HEK293 (cell line): ENCODE measurements around the gene SUMO3.

Experiments
- GLI4 ChIP-seq: fragments of 450-650 bp; formaldehyde crosslinking; IDR thresholded peaks from 2 replicates; pipeline ENCODE4 v1.5.1; 2016; ENCODE audit warnings: missing biosample characterization, missing genetic modification characterization
- GLIS2 ChIP-seq: fragments of 450-650 bp; formaldehyde crosslinking; IDR thresholded peaks from 2 replicates; pipeline ENCODE4 v1.5.1; 2016; ENCODE audit warnings: missing biosample characterization, missing genetic modification characterization
- KLF10 ChIP-seq: fragments of 450-650 bp; IDR thresholded peaks from 2 replicates; pipeline ENCODE4 v1.5.1; 2018; ENCODE audit warnings: missing biosample characterization, mild to moderate bottlenecking, missing genetic modification characterization
- ZBTB48 ChIP-seq: fragments of 450-650 bp; formaldehyde crosslinking; IDR thresholded peaks from 2 replicates; pipeline ENCODE4 v1.5.1; 2016; ENCODE audit warnings: missing biosample characterization, missing genetic modification characterization
- ZNF140 ChIP-seq: fragments of 450-650 bp; formaldehyde crosslinking; IDR thresholded peaks from 2 replicates; pipeline ENCODE4 v1.5.1; 2016; ENCODE audit warnings: missing biosample characterization, missing genetic modification characterization
- ZNF19 ChIP-seq: fragments of 450-650 bp; formaldehyde crosslinking; IDR thresholded peaks from 2 replicates; pipeline ENCODE4; 2016; ENCODE audit warnings: missing biosample characterization, missing genetic modification characterization, low read depth
- ZNF202 ChIP-seq: fragments of 450-650 bp; formaldehyde crosslinking; IDR thresholded peaks from 2 replicates; pipeline ENCODE4 v1.5.1; 2016; ENCODE audit warnings: missing biosample characterization, missing genetic modification characterization, borderline replicate concordance
- ZNF529 ChIP-seq: fragments of 450-650 bp; formaldehyde crosslinking; IDR thresholded peaks from 2 replicates; pipeline ENCODE4 v1.5.1; 2017; ENCODE audit warnings: missing genetic modification characterization, missing biosample characterization; ENCODE audit not compliant: insufficient replicate concordance
- ZNF776 ChIP-seq: fragments of 450-650 bp; formaldehyde crosslinking; IDR thresholded peaks from 2 replicates; pipeline ENCODE4 v1.5.0; 2017; ENCODE audit warnings: missing biosample characterization, missing genetic modification characterization, borderline replicate concordance
- ZNF785 ChIP-seq: fragments of 450-650 bp; formaldehyde crosslinking; IDR thresholded peaks from 2 replicates; pipeline ENCODE4 v1.5.1; 2016; ENCODE audit warnings: missing biosample characterization, missing genetic modification characterization
- ZNF843 ChIP-seq: fragments of 450-650 bp; formaldehyde crosslinking; IDR thresholded peaks from 2 replicates; pipeline ENCODE4 v1.5.1; 2016; ENCODE audit warnings: missing biosample characterization, missing genetic modification characterization
- ZSCAN30 ChIP-seq: fragments of 450-650 bp; IDR thresholded peaks from 2 replicates; pipeline ENCODE4 v1.5.1; 2018; ENCODE audit warnings: missing biosample characterization, mild to moderate bottlenecking, missing genetic modification characterization, moderate library complexity
- TF ChIP-seq, protein P1 (sequence below): sonication (generic); formaldehyde crosslinking; IDR thresholded peaks from 2 replicates; pipeline ENCODE4 v1.8.1; 2022; ENCODE audit warnings: mild to moderate bottlenecking, moderate library complexity, missing genetic modification reagents
- TF ChIP-seq, protein P2 (sequence below): fragments of 450-650 bp; formaldehyde crosslinking; IDR thresholded peaks from 2 replicates; pipeline ENCODE4 v1.5.1; 2017; ENCODE audit warnings: missing biosample characterization, missing genetic modification characterization
- TF ChIP-seq, protein P3 (sequence below): fragments of 450-650 bp; formaldehyde crosslinking; IDR thresholded peaks from 2 replicates; pipeline ENCODE4 v1.5.1; 2016; ENCODE audit warnings: missing biosample characterization, missing genetic modification characterization, borderline replicate concordance
- TF ChIP-seq, protein P4 (sequence below): fragments of 450-650 bp; formaldehyde crosslinking; IDR thresholded peaks from 2 replicates; pipeline ENCODE4 v1.5.1; 2016; ENCODE audit warnings: missing biosample characterization, missing genetic modification characterization
- TF ChIP-seq, protein P5 (sequence below): fragments of 450-650 bp; formaldehyde crosslinking; IDR thresholded peaks from 2 replicates; pipeline ENCODE4 v1.5.1; 2016; ENCODE audit warnings: missing biosample characterization, missing genetic modification characterization
- TF ChIP-seq, protein P6 (sequence below): fragments of 450-650 bp; formaldehyde crosslinking; IDR thresholded peaks from 2 replicates; pipeline ENCODE4 v1.5.1; 2017; ENCODE audit warnings: missing biosample characterization, missing genetic modification characterization
- TF ChIP-seq, protein P7 (sequence below): fragments of 450-650 bp; formaldehyde crosslinking; IDR thresholded peaks from 2 replicates; pipeline ENCODE4 v1.5.1; 2016; ENCODE audit warnings: missing biosample characterization, missing genetic modification characterization

SUMO3 gene

DNA sequence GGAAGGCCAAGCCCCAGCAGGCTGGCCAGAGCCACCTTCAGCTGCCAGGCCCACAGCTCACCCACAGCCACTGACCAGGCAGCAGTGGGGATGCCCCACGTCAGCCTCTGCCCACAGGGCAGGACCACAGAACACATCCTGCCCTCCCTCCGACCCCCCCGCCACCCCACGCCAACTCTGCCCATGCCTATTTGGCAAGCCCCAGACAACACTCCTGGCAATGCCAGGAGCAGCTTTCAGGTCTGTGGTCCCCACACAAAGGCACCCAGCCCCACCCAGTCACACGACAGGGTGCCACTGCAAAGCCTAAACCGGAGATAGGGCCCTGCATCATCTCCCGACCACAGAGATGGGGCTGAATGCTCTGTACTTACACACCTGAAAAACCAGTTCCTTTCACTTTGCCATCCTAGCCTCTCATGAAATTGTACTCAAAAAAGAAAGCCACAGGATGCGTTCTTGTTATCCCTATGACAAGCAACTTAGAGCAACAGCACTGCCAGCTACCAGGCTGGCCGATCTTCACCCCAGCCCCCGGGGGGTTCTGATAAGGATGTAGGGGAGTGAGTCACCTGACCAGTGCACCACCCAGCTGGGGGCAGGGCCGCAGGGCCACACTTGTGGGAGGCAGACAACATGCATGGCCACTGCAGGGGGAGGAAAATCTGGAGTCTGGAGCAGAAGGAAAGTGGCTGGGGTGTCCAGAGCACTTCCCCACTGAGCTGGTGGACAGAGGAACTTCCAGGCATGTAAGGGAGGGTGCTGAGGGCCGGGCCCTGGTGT lies 52.4 kb downstream of the SUMO3 start (continued):
- TF ChIP-seq, protein P1, sequence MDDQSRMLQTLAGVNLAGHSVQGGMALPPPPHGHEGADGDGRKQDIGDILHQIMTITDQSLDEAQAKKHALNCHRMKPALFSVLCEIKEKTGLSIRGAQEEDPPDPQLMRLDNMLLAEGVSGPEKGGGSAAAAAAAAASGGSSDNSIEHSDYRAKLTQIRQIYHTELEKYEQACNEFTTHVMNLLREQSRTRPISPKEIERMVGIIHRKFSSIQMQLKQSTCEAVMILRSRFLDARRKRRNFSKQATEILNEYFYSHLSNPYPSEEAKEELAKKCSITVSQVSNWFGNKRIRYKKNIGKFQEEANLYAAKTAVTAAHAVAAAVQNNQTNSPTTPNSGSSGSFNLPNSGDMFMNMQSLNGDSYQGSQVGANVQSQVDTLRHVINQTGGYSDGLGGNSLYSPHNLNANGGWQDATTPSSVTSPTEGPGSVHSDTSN (CRISPR knock-in tag) = no peak
- TF ChIP-seq ZSCAN30 (tag by site-specific recombination) (no peak), ZNF785 (tag by site-specific recombination) (no peak), ZNF202 (no peak), KLF10 (tag by site-specific recombination) (no peak), ZNF776 (no peak), GLI4 (tag by site-specific recombination) (no peak), GLIS2 (tag by site-specific recombination) (peak; percentile 9; the same call in 1 of the 2 replicates), ZBTB48 (tag by site-specific recombination) (no peak), ZNF843 (tag by site-specific recombination) (no peak), ZNF140 (tag by site-specific recombination) (no peak), ZNF529 (tag by site-specific recombination) (no peak), ZNF19 (tag by site-specific recombination) (no peak)
- TF ChIP-seq, protein P2, sequence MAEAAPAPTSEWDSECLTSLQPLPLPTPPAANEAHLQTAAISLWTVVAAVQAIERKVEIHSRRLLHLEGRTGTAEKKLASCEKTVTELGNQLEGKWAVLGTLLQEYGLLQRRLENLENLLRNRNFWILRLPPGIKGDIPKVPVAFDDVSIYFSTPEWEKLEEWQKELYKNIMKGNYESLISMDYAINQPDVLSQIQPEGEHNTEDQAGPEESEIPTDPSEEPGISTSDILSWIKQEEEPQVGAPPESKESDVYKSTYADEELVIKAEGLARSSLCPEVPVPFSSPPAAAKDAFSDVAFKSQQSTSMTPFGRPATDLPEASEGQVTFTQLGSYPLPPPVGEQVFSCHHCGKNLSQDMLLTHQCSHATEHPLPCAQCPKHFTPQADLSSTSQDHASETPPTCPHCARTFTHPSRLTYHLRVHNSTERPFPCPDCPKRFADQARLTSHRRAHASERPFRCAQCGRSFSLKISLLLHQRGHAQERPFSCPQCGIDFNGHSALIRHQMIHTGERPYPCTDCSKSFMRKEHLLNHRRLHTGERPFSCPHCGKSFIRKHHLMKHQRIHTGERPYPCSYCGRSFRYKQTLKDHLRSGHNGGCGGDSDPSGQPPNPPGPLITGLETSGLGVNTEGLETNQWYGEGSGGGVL (tag by site-specific recombination) = no peak
- TF ChIP-seq, protein P3, sequence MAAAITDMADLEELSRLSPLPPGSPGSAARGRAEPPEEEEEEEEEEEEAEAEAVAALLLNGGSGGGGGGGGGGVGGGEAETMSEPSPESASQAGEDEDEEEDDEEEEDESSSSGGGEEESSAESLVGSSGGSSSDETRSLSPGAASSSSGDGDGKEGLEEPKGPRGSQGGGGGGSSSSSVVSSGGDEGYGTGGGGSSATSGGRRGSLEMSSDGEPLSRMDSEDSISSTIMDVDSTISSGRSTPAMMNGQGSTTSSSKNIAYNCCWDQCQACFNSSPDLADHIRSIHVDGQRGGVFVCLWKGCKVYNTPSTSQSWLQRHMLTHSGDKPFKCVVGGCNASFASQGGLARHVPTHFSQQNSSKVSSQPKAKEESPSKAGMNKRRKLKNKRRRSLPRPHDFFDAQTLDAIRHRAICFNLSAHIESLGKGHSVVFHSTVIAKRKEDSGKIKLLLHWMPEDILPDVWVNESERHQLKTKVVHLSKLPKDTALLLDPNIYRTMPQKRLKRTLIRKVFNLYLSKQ (tag by site-specific recombination) = no peak
- TF ChIP-seq, protein P4, sequence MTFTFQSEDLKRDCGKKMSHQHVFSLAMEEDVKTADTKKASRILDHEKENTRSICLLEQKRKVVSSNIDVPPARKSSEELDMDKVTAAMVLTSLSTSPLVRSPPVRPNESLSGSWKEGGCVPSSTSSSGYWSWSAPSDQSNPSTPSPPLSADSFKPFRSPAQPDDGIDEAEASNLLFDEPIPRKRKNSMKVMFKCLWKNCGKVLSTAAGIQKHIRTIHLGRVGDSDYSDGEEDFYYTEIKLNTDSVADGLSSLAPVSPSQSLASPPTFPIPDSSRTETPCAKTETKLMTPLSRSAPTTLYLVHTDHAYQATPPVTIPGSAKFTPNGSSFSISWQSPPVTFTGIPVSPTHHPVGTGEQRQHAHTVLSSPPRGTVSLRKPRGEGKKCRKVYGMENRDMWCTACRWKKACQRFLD (tag by site-specific recombination) = no peak
- TF ChIP-seq, protein P5, sequence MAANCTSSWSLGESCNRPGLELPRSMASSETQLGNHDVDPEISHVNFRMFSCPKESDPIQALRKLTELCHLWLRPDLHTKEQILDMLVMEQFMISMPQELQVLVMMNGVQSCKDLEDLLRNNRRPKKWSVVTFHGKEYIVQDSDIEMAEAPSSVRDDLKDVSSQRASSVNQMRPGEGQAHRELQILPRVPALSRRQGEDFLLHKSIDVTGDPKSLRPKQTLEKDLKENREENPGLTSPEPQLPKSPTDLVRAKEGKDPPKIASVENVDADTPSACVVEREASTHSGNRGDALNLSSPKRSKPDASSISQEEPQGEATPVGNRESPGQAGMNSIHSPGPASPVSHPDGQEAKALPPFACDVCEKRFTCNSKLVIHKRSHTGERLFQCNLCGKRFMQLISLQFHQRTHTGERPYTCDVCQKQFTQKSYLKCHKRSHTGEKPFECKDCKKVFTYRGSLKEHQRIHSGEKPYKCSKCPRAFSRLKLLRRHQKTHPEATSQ (tag by site-specific recombination) = no peak
- TF ChIP-seq, protein P6, sequence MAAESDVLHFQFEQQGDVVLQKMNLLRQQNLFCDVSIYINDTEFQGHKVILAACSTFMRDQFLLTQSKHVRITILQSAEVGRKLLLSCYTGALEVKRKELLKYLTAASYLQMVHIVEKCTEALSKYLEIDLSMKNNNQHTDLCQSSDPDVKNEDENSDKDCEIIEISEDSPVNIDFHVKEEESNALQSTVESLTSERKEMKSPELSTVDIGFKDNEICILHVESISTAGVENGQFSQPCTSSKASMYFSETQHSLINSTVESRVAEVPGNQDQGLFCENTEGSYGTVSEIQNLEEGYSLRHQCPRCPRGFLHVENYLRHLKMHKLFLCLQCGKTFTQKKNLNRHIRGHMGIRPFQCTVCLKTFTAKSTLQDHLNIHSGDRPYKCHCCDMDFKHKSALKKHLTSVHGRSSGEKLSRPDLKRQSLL (tag by site-specific recombination) = no peak
- TF ChIP-seq, protein P7, sequence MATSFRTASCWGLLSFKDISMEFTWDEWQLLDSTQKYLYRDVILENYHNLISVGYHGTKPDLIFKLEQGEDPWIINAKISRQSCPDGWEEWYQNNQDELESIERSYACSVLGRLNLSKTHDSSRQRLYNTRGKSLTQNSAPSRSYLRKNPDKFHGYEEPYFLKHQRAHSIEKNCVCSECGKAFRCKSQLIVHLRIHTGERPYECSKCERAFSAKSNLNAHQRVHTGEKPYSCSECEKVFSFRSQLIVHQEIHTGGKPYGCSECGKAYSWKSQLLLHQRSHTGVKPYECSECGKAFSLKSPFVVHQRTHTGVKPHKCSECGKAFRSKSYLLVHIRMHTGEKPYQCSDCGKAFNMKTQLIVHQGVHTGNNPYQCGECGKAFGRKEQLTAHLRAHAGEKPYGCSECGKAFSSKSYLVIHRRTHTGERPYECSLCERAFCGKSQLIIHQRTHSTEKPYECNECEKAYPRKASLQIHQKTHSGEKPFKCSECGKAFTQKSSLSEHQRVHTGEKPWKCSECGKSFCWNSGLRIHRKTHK = no peak
